DOHH2 (cell line): ENCODE data around the gene KCNQ1.

ENCODE experiments used
- H3F3A ChIP-seq: fragments of 200-600 bp; sonication (generic), shearing (Covaris generic); 2 replicates; pipeline ENCODE4 v1.6.0; 2016; ENCODE audit warnings: antibody characterized with exemption, mild to moderate bottlenecking; ENCODE audit not compliant: control insufficient read depth, insufficient read depth
- H3K27ac ChIP-seq: fragments of 200-600 bp; sonication (generic); 2 replicates; pipeline ENCODE4 v1.5.1; 2014; ENCODE audit warnings: low read depth, mild to moderate bottlenecking, low read length, moderate library complexity
- H3K27me3 ChIP-seq: fragments of 200-600 bp; sonication (generic); 2 replicates; pipeline ENCODE4 v1.6.1; 2014; ENCODE audit warnings: mild to moderate bottlenecking, low read length, mixed read lengths; ENCODE audit not compliant: control insufficient read depth
- H3K36me3 ChIP-seq: fragments of 200-600 bp; sonication (generic); 2 replicates; pipeline ENCODE4 v1.6.1; 2014; ENCODE audit warnings: mild to moderate bottlenecking, low read length, moderate library complexity, mixed read lengths; ENCODE audit not compliant: control insufficient read depth
- H3K4me1 ChIP-seq: fragments of 200-600 bp; sonication (generic); 2 replicates; pipeline ENCODE4 v1.6.1; 2014; ENCODE audit warnings: mild to moderate bottlenecking, low read length, mixed read lengths; ENCODE audit not compliant: control insufficient read depth
- H3K4me2 ChIP-seq: fragments of 200-600 bp; sonication (generic); 2 replicates; pipeline ENCODE4 v1.6.0; 2014; ENCODE audit warnings: mild to moderate bottlenecking, low read length, moderate library complexity
- H3K4me3 ChIP-seq: fragments of 200-600 bp; sonication (generic); 2 replicates; pipeline ENCODE4 v1.5.1; 2014; ENCODE audit warnings: mild to moderate bottlenecking, low read length, mixed read lengths
- H3K79me2 ChIP-seq: fragments of 200-600 bp; sonication (generic); 2 replicates; pipeline ENCODE4 v1.6.1; 2014; ENCODE audit warnings: mild to moderate bottlenecking, low read length, mixed read lengths; ENCODE audit not compliant: control insufficient read depth
- H3K9me2 ChIP-seq: fragments of 200-600 bp; sonication (generic); replicated peaks from 2 replicates; pipeline ENCODE4 v1.6.1; 2014; ENCODE audit warnings: mild to moderate bottlenecking, low read length, mixed read lengths; ENCODE audit not compliant: control insufficient read depth
- H3K9me3 ChIP-seq: fragments of 200-600 bp; sonication (generic); 2 replicates; pipeline ENCODE4 v1.6.1; 2014; ENCODE audit warnings: antibody characterized with exemption, low read length, mixed read lengths; ENCODE audit not compliant: control insufficient read depth, insufficient read depth
- H4K20me1 ChIP-seq: fragments of 200-600 bp; sonication (generic); 2 replicates; pipeline ENCODE4 v1.6.0; 2014; ENCODE audit warnings: low read depth, mild to moderate bottlenecking, antibody characterized with exemption, low read length, moderate library complexity; ENCODE audit not compliant: control insufficient read depth, insufficient read depth
- EZH2phosphoT487 ChIP-seq: fragments of 200-600 bp; sonication (generic); IDR thresholded peaks from 2 replicates; pipeline ENCODE4 v1.6.1; 2017; ENCODE audit warnings: borderline replicate concordance, mild to moderate bottlenecking, antibody characterized with exemption, low read length, moderate library complexity, mixed read lengths
- TF ChIP-seq, protein P1 (sequence below): fragments of 200-600 bp; sonication (generic); IDR thresholded peaks from one replicate; pipeline ENCODE4 v1.5.1; 2014; ENCODE audit warnings: antibody characterized with exemption, mild to moderate bottlenecking, low read depth, low read length; ENCODE audit not compliant: poor library complexity, severe bottlenecking

The KCNQ1 gene

DNA sequence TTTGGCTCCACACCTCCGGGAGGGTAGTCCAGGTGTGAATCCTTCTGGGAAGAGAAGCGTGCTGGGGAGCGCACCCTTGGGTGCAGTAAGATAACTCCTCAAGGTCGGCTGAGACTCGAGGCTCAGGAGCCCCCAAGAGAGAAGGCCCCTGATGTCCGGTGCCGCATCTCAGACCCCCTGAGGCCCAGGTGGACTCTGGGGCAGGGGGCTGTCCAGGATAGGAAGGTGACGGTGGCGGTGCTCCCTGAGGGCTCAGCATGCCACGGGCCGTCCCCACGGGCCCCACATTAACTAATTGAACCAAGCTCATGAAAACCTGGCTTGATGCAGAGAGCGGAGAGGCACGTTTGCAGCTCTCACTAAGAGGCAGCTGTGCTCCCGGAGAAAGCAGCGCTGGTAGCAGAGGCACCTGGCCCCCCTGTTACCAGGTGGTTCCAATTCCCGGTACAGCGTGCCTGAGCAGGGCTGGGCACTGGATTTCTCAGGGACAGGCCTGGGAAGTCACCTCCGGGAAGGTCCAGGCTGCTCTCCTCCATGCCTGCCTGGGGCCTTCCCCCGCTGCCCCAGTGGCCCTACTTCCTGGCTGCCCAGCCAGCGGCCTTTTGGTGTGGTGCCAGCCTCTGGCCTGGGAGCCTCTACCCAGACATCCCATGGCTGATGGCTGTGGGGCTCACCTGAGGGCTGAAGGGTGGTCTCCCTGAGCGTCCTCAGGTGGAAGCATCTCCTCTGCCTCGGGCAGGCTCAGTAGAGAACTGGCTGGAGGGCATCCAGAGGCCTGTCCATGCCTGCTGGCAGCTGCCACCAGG is 1.1 kb downstream of the KCNQ1 start:
- H3K9me2 ChIP-seq = no peaks in the 10 kb centered on the region
- H3K79me2 ChIP-seq = no peaks in the 10 kb centered on the region
- no peak overlapping the region for H3K4me3 ChIP-seq
- no peaks in the 10 kb centered on the region for H3K27me3 ChIP-seq
- H3F3A ChIP-seq = peaks cover 2% of the 10 kb centered on the region; the same call in 1 of the 2 replicates
- TF ChIP-seq, protein P1, sequence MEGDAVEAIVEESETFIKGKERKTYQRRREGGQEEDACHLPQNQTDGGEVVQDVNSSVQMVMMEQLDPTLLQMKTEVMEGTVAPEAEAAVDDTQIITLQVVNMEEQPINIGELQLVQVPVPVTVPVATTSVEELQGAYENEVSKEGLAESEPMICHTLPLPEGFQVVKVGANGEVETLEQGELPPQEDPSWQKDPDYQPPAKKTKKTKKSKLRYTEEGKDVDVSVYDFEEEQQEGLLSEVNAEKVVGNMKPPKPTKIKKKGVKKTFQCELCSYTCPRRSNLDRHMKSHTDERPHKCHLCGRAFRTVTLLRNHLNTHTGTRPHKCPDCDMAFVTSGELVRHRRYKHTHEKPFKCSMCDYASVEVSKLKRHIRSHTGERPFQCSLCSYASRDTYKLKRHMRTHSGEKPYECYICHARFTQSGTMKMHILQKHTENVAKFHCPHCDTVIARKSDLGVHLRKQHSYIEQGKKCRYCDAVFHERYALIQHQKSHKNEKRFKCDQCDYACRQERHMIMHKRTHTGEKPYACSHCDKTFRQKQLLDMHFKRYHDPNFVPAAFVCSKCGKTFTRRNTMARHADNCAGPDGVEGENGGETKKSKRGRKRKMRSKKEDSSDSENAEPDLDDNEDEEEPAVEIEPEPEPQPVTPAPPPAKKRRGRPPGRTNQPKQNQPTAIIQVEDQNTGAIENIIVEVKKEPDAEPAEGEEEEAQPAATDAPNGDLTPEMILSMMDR = no peak
- TF ChIP-seq EZH2phosphoT487 = no peak
- H4K20me1 ChIP-seq = no peaks in the 10 kb centered on the region; the same call in 1 of the 2 replicates
- H3K4me2 ChIP-seq = no peak overlapping the region
- H3K36me3 ChIP-seq = no peaks in the 10 kb centered on the region
- peaks cover 17% of the 10 kb centered on the region for H3K4me1 ChIP-seq
- H3K9me3 ChIP-seq = no peaks in the 10 kb centered on the region
- no peak overlapping the region for H3K27ac ChIP-seq

DNA sequence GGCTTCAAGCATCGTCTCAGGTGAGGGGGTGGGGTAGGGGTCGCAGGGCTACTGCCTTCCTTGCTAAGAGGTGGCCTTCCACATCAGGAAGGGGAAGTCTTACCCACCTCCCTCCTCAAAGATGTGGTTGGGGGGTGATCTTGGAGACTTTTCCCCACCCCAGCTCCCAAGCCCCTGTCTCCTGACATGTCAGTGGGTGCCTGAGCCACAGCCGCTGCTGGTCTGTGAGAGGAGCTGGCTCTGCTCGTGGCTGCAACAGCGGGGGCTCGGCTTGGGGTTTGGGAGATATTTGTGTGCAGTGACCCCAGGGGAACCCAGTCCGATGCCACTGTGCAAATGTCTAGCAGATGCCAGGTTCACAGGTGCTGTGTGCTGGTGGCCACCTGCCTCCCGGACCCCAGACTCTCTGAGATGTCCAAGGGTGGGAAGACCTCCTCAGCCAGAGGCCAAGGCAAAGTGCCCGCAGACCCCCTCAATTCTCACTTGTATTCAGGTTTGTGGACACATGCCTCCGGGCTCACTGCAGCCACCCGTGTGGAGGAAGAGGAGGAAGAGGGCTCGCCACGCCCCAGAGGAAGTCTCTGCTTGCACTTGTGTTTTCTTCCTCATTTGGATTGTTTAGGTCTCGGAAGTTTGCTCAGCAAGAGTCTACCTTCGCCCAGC is 1.9 kb downstream of the KCNQ1 start:
- Histone ChIP-seq H3K4me2 (peak overlapping the region; percentile 60), H3K27me3 (no peaks in the 10 kb centered on the region), H3K9me3 (no peaks in the 10 kb centered on the region), H3F3A (peaks cover 2% of the 10 kb centered on the region; the same call in 1 of the 2 replicates), H3K4me3 (peak overlapping the region; percentile 56), H3K27ac (no peak overlapping the region), H4K20me1 (no peaks in the 10 kb centered on the region; the same call in 1 of the 2 replicates), H3K79me2 (no peaks in the 10 kb centered on the region), H3K4me1 (peaks cover 17% of the 10 kb centered on the region), H3K9me2 (no peaks in the 10 kb centered on the region), H3K36me3 (no peaks in the 10 kb centered on the region)
- no peak for TF ChIP-seq EZH2phosphoT487
- TF ChIP-seq, protein P1 = no peak

DNA sequence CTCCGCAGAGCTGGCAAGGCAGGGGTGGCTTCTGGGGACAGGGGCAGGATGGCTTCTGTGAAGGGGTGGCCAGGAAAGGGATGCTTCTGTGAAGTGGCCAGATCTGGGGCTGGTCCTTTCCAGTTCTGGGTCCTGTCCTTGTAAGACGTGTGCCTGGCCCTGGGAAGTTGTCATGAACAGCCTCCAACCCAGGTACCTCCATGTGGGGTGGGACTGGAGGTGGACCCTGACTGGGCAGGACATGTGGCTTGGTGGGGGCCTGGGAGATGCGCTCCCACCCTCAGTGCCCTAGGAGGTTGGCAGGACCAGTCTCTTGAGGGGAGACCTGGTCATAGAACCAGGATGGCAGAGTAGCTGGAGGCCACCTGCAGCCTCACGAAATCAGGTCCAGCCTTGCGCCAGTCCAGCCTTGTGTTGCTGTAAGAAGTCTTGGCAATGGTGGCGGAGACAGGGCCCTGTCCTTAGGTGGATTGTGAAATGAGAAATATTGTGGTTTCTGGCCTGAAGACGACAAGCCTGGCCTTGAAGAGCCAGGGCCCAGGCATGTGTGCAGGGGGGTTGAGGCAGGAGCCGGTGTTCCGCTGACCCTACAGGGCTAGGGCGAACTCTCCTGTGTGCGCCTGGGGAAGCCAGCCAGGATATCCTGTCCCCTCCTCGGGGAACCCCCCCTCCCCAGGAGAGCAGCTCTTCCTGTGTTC is 2.6 kb downstream of the KCNQ1 start:
- peaks cover 2% of the 10 kb centered on the region; the same call in 1 of the 2 replicates for H3F3A ChIP-seq
- H3K9me3 ChIP-seq = no peaks in the 10 kb centered on the region
- no peaks in the 10 kb centered on the region; the same call in 1 of the 2 replicates for H4K20me1 ChIP-seq
- no peaks in the 10 kb centered on the region for H3K9me2 ChIP-seq
- H3K27me3 ChIP-seq = no peaks in the 10 kb centered on the region
- peak overlapping the region; percentile 56 for H3K4me3 ChIP-seq
- peaks cover 17% of the 10 kb centered on the region for H3K4me1 ChIP-seq
- H3K4me2 ChIP-seq = peak overlapping the region; percentile 60
- H3K36me3 ChIP-seq = no peaks in the 10 kb centered on the region
- H3K79me2 ChIP-seq = no peaks in the 10 kb centered on the region
- H3K27ac ChIP-seq = no peak overlapping the region
- TF ChIP-seq EZH2phosphoT487 = no peak
- TF ChIP-seq, protein P1 = no peak
